ENCODE results near the gene RNU6-1. TPM values are rescaled to one million over a fixed set of nuclear protein-coding genes. Genes with fewer than 3 reads are reported as not detected.

RNU6-1 gene
- total RNA-seq, 1 experiment from 2014 or later = not detected

DNA sequence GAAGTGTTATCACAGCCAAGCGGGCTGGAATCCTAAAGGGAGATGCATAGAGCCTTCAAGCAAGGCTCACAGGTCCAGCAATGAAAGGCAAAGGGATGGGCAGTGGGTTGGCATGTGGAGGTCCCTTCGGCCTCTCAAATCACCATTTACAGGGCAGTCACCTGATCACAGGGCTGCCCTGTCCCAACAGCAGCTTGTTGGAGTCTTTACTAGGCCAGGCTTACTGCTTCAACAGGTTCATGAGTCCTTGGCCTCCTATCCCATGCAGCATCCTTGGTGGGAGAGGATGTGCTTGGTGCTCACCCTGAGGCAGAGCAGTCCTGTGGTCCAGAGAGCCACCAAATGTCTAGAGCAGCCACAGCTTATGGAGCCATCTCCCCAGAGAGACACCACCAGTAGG lies 38.7 kb downstream of the RNU6-1 start (continued):
- TF ChIP-seq, protein P1, sequence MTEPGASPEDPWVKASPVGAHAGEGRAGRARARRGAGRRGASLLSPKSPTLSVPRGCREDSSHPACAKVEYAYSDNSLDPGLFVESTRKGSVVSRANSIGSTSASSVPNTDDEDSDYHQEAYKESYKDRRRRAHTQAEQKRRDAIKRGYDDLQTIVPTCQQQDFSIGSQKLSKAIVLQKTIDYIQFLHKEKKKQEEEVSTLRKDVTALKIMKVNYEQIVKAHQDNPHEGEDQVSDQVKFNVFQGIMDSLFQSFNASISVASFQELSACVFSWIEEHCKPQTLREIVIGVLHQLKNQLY (CRISPR knock-in tag; IDR thresholded peaks at IDR 0.05) = no peak
- TF ChIP-seq, protein P2, sequence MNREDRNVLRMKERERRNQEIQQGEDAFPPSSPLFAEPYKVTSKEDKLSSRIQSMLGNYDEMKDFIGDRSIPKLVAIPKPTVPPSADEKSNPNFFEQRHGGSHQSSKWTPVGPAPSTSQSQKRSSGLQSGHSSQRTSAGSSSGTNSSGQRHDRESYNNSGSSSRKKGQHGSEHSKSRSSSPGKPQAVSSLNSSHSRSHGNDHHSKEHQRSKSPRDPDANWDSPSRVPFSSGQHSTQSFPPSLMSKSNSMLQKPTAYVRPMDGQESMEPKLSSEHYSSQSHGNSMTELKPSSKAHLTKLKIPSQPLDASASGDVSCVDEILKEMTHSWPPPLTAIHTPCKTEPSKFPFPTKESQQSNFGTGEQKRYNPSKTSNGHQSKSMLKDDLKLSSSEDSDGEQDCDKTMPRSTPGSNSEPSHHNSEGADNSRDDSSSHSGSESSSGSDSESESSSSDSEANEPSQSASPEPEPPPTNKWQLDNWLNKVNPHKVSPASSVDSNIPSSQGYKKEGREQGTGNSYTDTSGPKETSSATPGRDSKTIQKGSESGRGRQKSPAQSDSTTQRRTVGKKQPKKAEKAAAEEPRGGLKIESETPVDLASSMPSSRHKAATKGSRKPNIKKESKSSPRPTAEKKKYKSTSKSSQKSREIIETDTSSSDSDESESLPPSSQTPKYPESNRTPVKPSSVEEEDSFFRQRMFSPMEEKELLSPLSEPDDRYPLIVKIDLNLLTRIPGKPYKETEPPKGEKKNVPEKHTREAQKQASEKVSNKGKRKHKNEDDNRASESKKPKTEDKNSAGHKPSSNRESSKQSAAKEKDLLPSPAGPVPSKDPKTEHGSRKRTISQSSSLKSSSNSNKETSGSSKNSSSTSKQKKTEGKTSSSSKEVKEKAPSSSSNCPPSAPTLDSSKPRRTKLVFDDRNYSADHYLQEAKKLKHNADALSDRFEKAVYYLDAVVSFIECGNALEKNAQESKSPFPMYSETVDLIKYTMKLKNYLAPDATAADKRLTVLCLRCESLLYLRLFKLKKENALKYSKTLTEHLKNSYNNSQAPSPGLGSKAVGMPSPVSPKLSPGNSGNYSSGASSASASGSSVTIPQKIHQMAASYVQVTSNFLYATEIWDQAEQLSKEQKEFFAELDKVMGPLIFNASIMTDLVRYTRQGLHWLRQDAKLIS (CRISPR knock-in tag; IDR thresholded peaks at IDR 0.05; ENCODE audit: borderline replicate concordance) = no peak
- no peak for TF ChIP-seq CREM (CRISPR knock-in tag; IDR thresholded peaks at IDR 0.05)
- TF ChIP-seq KAT7 (CRISPR knock-in tag; IDR thresholded peaks at IDR 0.05; ENCODE audit: borderline replicate concordance) = no peak
- TF ChIP-seq ZNF232 (CRISPR knock-in tag; IDR thresholded peaks at IDR 0.05) = no peak
- TF ChIP-seq ERG (CRISPR knock-in tag; IDR thresholded peaks at IDR 0.05) = no peak
- TF ChIP-seq, protein P3, sequence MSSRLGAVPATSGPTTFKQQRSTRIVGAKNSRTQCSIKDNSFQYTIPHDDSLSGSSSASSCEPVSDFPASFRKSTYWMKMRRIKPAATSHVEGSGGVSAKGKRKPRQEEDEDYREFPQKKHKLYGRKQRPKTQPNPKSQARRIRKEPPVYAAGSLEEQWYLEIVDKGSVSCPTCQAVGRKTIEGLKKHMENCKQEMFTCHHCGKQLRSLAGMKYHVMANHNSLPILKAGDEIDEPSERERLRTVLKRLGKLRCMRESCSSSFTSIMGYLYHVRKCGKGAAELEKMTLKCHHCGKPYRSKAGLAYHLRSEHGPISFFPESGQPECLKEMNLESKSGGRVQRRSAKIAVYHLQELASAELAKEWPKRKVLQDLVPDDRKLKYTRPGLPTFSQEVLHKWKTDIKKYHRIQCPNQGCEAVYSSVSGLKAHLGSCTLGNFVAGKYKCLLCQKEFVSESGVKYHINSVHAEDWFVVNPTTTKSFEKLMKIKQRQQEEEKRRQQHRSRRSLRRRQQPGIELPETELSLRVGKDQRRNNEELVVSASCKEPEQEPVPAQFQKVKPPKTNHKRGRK (CRISPR knock-in tag; IDR thresholded peaks at IDR 0.05; ENCODE audit: borderline replicate concordance) = no peak

- ATAC-seq (no peak), DNase-seq (ENCODE audit: low spot score) (no peak)
- Mint-ChIP-seq H3K36me3 (peaks cover 14% of the 10 kb centered on the region; the same call in 1 of the 2 replicates), H3K4me3 (no peak overlapping the region), H3K9me3 (peaks cover 13% of the 10 kb centered on the region), H3K4me1 (peaks cover 34% of the 10 kb centered on the region), H3K27me3 (ENCODE audit: low read depth) (no peaks in the 10 kb centered on the region; the same call in 1 of the 2 replicates), H3K27ac (no peak overlapping the region)
- ChIA-PET CTCF (no interaction called here), POLR2A (no interaction called here)
- TF ChIP-seq IRF1 (CRISPR knock-in tag; IDR thresholded peaks at IDR 0.05) (no peak), GRHL2 (CRISPR knock-in tag; IDR thresholded peaks at IDR 0.05; ENCODE audit: insufficient replicate concordance, severe bottlenecking) (no peak), ZMAT4 (CRISPR knock-in tag; IDR thresholded peaks at IDR 0.05) (no peak), ZBTB21 (CRISPR knock-in tag; IDR thresholded peaks at IDR 0.05; ENCODE audit: borderline replicate concordance) (no peak), ZNF396 (CRISPR knock-in tag; IDR thresholded peaks at IDR 0.05; ENCODE audit: borderline replicate concordance) (no peak), ZNF263 (CRISPR knock-in tag; IDR thresholded peaks at IDR 0.05; ENCODE audit: low read depth) (no peak), NR2C2 (CRISPR knock-in tag; IDR thresholded peaks at IDR 0.05) (no peak), NR1H2 (CRISPR knock-in tag; IDR thresholded peaks at IDR 0.05) (no peak), ZNF416 (CRISPR knock-in tag; IDR thresholded peaks at IDR 0.05) (no peak), OVOL2 (CRISPR knock-in tag; IDR thresholded peaks at IDR 0.05; ENCODE audit: borderline replicate concordance) (no peak)
- TF ChIP-seq, protein P4, sequence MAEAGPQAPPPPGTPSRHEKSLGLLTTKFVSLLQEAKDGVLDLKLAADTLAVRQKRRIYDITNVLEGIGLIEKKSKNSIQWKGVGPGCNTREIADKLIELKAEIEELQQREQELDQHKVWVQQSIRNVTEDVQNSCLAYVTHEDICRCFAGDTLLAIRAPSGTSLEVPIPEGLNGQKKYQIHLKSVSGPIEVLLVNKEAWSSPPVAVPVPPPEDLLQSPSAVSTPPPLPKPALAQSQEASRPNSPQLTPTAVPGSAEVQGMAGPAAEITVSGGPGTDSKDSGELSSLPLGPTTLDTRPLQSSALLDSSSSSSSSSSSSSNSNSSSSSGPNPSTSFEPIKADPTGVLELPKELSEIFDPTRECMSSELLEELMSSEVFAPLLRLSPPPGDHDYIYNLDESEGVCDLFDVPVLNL (CRISPR knock-in tag; IDR thresholded peaks at IDR 0.05; ENCODE audit: borderline replicate concordance, low read depth) = no peak
- TF ChIP-seq, protein P3 (CRISPR knock-in tag; IDR thresholded peaks at IDR 0.05; ENCODE audit: borderline replicate concordance) = no peak
- TF ChIP-seq, protein P5, sequence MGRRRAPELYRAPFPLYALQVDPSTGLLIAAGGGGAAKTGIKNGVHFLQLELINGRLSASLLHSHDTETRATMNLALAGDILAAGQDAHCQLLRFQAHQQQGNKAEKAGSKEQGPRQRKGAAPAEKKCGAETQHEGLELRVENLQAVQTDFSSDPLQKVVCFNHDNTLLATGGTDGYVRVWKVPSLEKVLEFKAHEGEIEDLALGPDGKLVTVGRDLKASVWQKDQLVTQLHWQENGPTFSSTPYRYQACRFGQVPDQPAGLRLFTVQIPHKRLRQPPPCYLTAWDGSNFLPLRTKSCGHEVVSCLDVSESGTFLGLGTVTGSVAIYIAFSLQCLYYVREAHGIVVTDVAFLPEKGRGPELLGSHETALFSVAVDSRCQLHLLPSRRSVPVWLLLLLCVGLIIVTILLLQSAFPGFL (CRISPR knock-in tag; IDR thresholded peaks at IDR 0.05; ENCODE audit: borderline replicate concordance) = no peak
- TF ChIP-seq, protein P6, sequence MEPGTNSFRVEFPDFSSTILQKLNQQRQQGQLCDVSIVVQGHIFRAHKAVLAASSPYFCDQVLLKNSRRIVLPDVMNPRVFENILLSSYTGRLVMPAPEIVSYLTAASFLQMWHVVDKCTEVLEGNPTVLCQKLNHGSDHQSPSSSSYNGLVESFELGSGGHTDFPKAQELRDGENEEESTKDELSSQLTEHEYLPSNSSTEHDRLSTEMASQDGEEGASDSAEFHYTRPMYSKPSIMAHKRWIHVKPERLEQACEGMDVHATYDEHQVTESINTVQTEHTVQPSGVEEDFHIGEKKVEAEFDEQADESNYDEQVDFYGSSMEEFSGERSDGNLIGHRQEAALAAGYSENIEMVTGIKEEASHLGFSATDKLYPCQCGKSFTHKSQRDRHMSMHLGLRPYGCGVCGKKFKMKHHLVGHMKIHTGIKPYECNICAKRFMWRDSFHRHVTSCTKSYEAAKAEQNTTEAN (CRISPR knock-in tag; IDR thresholded peaks at IDR 0.05) = no peak
- TF ChIP-seq, protein P7, sequence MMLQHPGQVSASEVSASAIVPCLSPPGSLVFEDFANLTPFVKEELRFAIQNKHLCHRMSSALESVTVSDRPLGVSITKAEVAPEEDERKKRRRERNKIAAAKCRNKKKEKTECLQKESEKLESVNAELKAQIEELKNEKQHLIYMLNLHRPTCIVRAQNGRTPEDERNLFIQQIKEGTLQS (CRISPR knock-in tag; conservative IDR thresholded peaks at IDR 0.05) = no peak
Measured at GRCh38 chr15:67799801-67800205, 40.0 kb downstream of the RNU6-1 start.
